BJ (cell line): Measurements from ENCODE around the gene PHTF2. TPM values are rescaled to one million over a fixed set of nuclear protein-coding genes. Genes with fewer than 3 reads are reported as not detected.

ENCODE experiments used
- CTCF ChIA-PET: fragments of 350-600 bp; formaldehyde crosslinking; extraction: SDS; loops from one replicate; lab custom pipeline; 2021; ENCODE audit warnings: antibody characterized with exemption, inconsistent platforms; lab: Yijun Ruan, JAX
- POLR2A ChIA-PET: fragments of 300-600 bp; sonication (Branson Sonifier 250); formaldehyde crosslinking; extraction: SDS; loops from one replicate; lab custom pipeline; 2021; ENCODE audit warnings: antibody characterized with exemption; lab: Charles Lee
- DNase-seq: peaks from one replicate; pipeline ENCODE4 v3.0.0-alpha.2; 2011; ENCODE audit warnings: low read depth
- H3K27me3 ChIP-seq: 2 replicates; pipeline ENCODE4 v1.6.0; 2011; ENCODE audit warnings: low read length; ENCODE audit not compliant: control insufficient read depth, insufficient read depth
- H3K36me3 ChIP-seq: 2 replicates; pipeline ENCODE4 v1.5.1; 2011; ENCODE audit warnings: low read length; ENCODE audit not compliant: control insufficient read depth, insufficient read depth
- H3K4me3 ChIP-seq: 2 replicates; pipeline ENCODE4 v1.5.1; 2011; ENCODE audit warnings: low read depth, mild to moderate bottlenecking, control low read depth, low read length
- CTCF ChIP-seq: IDR thresholded peaks from 2 replicates; pipeline ENCODE4 v1.5.1; 2011; ENCODE audit warnings: low read depth, mild to moderate bottlenecking, control low read depth, inconsistent platforms, low read length, moderate library complexity; ENCODE audit not compliant: insufficient read depth
- polyA plus RNA-seq: library from polyadenylated mRNA; depleted of rRNA; stranded (reverse); fragments of >200 nt; gene quantifications from 2 replicates; pipeline ENCODE4 v1.2.3, GENCODE V29; 2011

PHTF2 gene
- polyA plus RNA-seq, 1 experiment: 27.8 TPM

DNA sequence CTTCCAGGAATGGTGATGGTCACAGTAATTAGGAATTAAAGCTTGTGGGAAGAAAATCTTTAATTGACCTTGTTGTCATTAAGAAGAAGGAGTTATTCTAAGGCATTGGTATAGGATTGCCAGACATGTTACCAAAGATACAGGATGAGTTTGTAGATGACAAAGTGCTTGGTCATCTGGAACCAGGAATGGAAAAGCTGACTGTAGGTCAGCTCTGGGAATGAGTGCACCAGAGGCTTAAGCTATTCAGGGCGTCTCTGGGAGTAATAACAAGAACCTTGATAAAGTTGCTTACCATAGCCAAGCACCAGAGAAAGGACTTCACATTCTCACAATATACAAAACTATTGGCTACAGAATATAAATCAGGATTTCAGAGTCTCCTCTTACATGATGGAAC lies 89.0 kb downstream of the PHTF2 start:
- ChIA-PET CTCF (interaction anchor here (0.7 kb wide), 1 partner anchor 88 kb away, joined by 3 read pairs; no protein-coding TSS in a partner anchor), POLR2A (no interaction called here)
- Histone ChIP-seq H3K36me3 (no peaks in the 10 kb centered on the region), H3K27me3 (no peaks in the 10 kb centered on the region), H3K4me3 (no peak overlapping the region)
- DNase-seq: peak; percentile 64
- TF ChIP-seq CTCF: no peak

DNA sequence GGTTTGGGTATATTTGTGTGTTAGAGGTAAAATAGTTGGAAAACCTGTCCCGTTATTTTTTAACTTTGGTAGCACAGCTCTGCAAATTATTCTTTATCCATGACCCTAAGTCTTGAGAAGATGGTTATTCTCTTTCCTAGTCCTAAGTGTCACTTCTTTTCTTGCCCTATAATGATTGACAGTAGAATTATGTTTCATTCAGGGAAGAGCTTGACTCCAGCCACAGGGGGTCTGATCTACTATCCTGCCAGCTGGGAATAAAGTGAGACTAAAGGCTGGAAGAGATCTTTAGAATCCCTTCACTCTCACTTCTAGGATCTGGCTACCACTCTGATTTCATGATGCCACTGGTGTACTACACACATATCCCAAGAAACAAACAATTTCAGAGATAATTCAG lies 90.4 kb downstream of the PHTF2 start:
- no peak for TF ChIP-seq CTCF
- DNase-seq: no peak
- Histone ChIP-seq H3K4me3 (no peak overlapping the region), H3K36me3 (no peaks in the 10 kb centered on the region), H3K27me3 (no peaks in the 10 kb centered on the region)
- ChIA-PET POLR2A (no interaction called here), CTCF (no interaction called here)

- H3K36me3 ChIP-seq: no peaks in the 10 kb centered on the region
- H3K27me3 ChIP-seq: no peaks in the 10 kb centered on the region
- TF ChIP-seq CTCF: no peak
- H3K4me3 ChIP-seq: no peak overlapping the region
- POLR2A ChIA-PET: no interaction called here
- no peak for DNase-seq
- CTCF ChIA-PET: no interaction called here
Observed at GRCh38 chr7:77893813-77894212, 95.2 kb downstream of the PHTF2 start.

- H3K4me3 ChIP-seq: no peak overlapping the region
- CTCF ChIA-PET: no interaction called here
- no peaks in the 10 kb centered on the region for H3K27me3 ChIP-seq
- TF ChIP-seq CTCF: no peak
- no peaks in the 10 kb centered on the region for H3K36me3 ChIP-seq
- POLR2A ChIA-PET: no interaction called here
- no peak for DNase-seq
Observed at GRCh38 chr7:77894574-77895091, 96.1 kb downstream of the PHTF2 start.

GRCh38 chr7:77895905-77896304 lies 97.3 kb downstream of the PHTF2 start:
- no peak for DNase-seq
- CTCF ChIA-PET: no interaction called here
- H3K4me3 ChIP-seq: no peak overlapping the region
- POLR2A ChIA-PET: no interaction called here
- no peak for TF ChIP-seq CTCF
- H3K27me3 ChIP-seq: no peaks in the 10 kb centered on the region
- H3K36me3 ChIP-seq: no peaks in the 10 kb centered on the region
